H1 (cell line): Measurements from ENCODE around the gene ATG2B. TPM values are rescaled to one million over a fixed set of nuclear protein-coding genes. Genes with fewer than 3 reads are reported as not detected.

Experiments used
- CTCF ChIA-PET: fragments of 300-600 bp; sonication (Branson Sonifier 250); formaldehyde crosslinking; loops from one replicate; lab custom pipeline; 2021; ENCODE audit not compliant: partially characterized antibody; lab: Charles Lee
- POLR2A ChIA-PET: fragments of 300-600 bp; sonication (Branson Sonifier 250); formaldehyde crosslinking; loops from one replicate; lab custom pipeline; 2021; ENCODE audit warnings: inconsistent platforms; ENCODE audit not compliant: partially characterized antibody; lab: Charles Lee
- DNase-seq, 2 experiments: peaks; one replicate each; pipeline versions ENCODE4 v3.0.0 to v3.0.0-alpha.2; 2010 to 2022; ENCODE audit warnings: low spot score in 2 of 2, low read depth in 1 of 2, mixed read lengths in 1 of 2
- FAIRE-seq: peaks from 2 replicates; lab custom pipeline; 2011; peaks lifted over from hg19 to GRCh38; lab: Jason Lieb, UNC
- H2AFZ ChIP-seq: 2 replicates; pipeline ENCODE4 v1.8.1; 2012; ENCODE audit warnings: low read length, inconsistent platforms
- H2AK5ac ChIP-seq: 2 replicates; pipeline ENCODE4 v1.6.1; 2013; ENCODE audit warnings: low read depth, low read length
- H2BK120ac ChIP-seq: replicated peaks from 2 replicates; pipeline ENCODE3; 2013; ENCODE audit warnings: low read depth, low read length, inconsistent platforms
- H2BK12ac ChIP-seq: 2 replicates; pipeline ENCODE4 v1.6.1; 2013; ENCODE audit warnings: low read depth, low read length
- H2BK15ac ChIP-seq: 2 replicates; pipeline ENCODE4 v1.6.1; 2013; ENCODE audit warnings: low read length
- H2BK20ac ChIP-seq: 2 replicates; pipeline ENCODE4 v1.6.1; 2013; ENCODE audit warnings: low read length
- H2BK5ac ChIP-seq: 2 replicates; pipeline ENCODE4 v1.6.1; 2013; ENCODE audit warnings: low read depth, low read length
- H3K14ac ChIP-seq: 2 replicates; pipeline ENCODE4 v1.6.1; 2013; ENCODE audit warnings: inconsistent platforms; ENCODE audit not compliant: insufficient read length
- H3K18ac ChIP-seq: 2 replicates; pipeline ENCODE4 v1.6.1; 2013; ENCODE audit warnings: low read length; ENCODE audit errors: extremely low read depth
- H3K23ac ChIP-seq: 2 replicates; pipeline ENCODE4 v1.6.1; 2013; ENCODE audit warnings: inconsistent platforms; ENCODE audit not compliant: insufficient read length
- H3K23me2 ChIP-seq: 2 replicates; pipeline ENCODE4 v1.6.1; 2013; ENCODE audit warnings: low read depth, low read length
- H3K27ac ChIP-seq: 2 replicates; pipeline ENCODE4 v1.6.1; 2011; ENCODE audit warnings: low read depth, low read length, inconsistent platforms
- H3K27me3 ChIP-seq, 4 experiments: replicated peaks in 1 of 4; 1 replicate in 1 of 4; 2 replicates in 3 of 4; pipeline versions ENCODE4 v1.6.1 to v1.8.1; 2011 to 2013; ENCODE audit warnings: low read length in 3 of 4, mild to moderate bottlenecking in 3 of 4, inconsistent platforms in 2 of 4, mixed read lengths in 2 of 4, moderate library complexity in 1 of 4; ENCODE audit not compliant: control insufficient read depth in 3 of 4, insufficient read depth in 3 of 4; ENCODE audit errors: extremely low read depth in 1 of 4
- H3K36me3 ChIP-seq, 4 experiments: 2 replicates each; pipeline versions ENCODE4 v1.6.1 to v1.8.1; 2011 to 2013; ENCODE audit warnings: mild to moderate bottlenecking in 4 of 4, low read length in 3 of 4, moderate library complexity in 2 of 4, control low read depth in 1 of 4, inconsistent platforms in 1 of 4; ENCODE audit not compliant: insufficient read depth in 4 of 4, control insufficient read depth in 2 of 4
- H3K4ac ChIP-seq: replicated peaks from 2 replicates; pipeline ENCODE3; 2013; ENCODE audit warnings: low read length, low read depth, mixed read lengths, inconsistent platforms; ENCODE audit not compliant: insufficient read length
- H3K4me1 ChIP-seq, 4 experiments: replicated peaks in 1 of 4; 1 replicate in 1 of 4; 2 replicates in 3 of 4; pipeline versions ENCODE4 v1.6.1 to v1.8.1; 2011 to 2013; ENCODE audit warnings: low read length in 3 of 4, inconsistent platforms in 2 of 4, mixed read lengths in 1 of 4; ENCODE audit not compliant: insufficient read depth in 4 of 4, control insufficient read depth in 3 of 4
- H3K4me2 ChIP-seq, 2 experiments: 2 replicates each; pipeline versions ENCODE4 v1.6.1 to v1.8.1; 2011 to 2013; ENCODE audit warnings: low read depth in 2 of 2, low read length in 2 of 2, control low read depth in 1 of 2, inconsistent platforms in 1 of 2, mild to moderate bottlenecking in 1 of 2; ENCODE audit not compliant: insufficient read depth in 1 of 2
- H3K4me3 ChIP-seq, 4 experiments: fragments of 200-600, 300-600 bp in 1 of 4; sonication (generic), shearing (Covaris generic), sonication (Bioruptor Twin) in 1 of 4; 2 replicates each; pipeline versions ENCODE4 v1.5.1 to v1.8.1; 2011 to 2016; ENCODE audit warnings: low read length in 4 of 4, low read depth in 3 of 4, control low read depth in 2 of 4, inconsistent platforms in 2 of 4, mild to moderate bottlenecking in 2 of 4, mixed read lengths in 1 of 4, moderate library complexity in 1 of 4; ENCODE audit not compliant: insufficient read depth in 2 of 4; ENCODE audit errors: extremely low read depth in 1 of 4
- H3K56ac ChIP-seq: replicated peaks from 2 replicates; pipeline ENCODE3; 2013; ENCODE audit warnings: low read depth, mild to moderate bottlenecking, mixed read lengths, low read length, inconsistent platforms; ENCODE audit not compliant: insufficient read length
- H3K79me1 ChIP-seq: 2 replicates; pipeline ENCODE4 v1.6.1; 2013; ENCODE audit warnings: low read depth, low read length, control low read depth
- H3K79me2 ChIP-seq, 2 experiments: 2 replicates each; pipeline versions ENCODE4 v1.6.1 to v1.8.1; 2012 to 2013; ENCODE audit warnings: low read length in 2 of 2, mild to moderate bottlenecking in 2 of 2, inconsistent platforms in 1 of 2; ENCODE audit not compliant: insufficient read depth in 2 of 2, control insufficient read depth in 1 of 2
- H3K9ac ChIP-seq, 4 experiments: replicated peaks in 1 of 4; 1 replicate in 1 of 4; 2 replicates in 3 of 4; pipeline versions ENCODE4 v1.6.1 to v1.8.1; 2011 to 2013; ENCODE audit warnings: low read depth in 3 of 4, low read length in 3 of 4, control low read depth in 2 of 4, mild to moderate bottlenecking in 2 of 4, moderate library complexity in 2 of 4, inconsistent platforms in 1 of 4; ENCODE audit errors: extremely low read depth in 1 of 4
- H3K9me3 ChIP-seq, 2 experiments: 2 replicates each; pipeline versions ENCODE4 v1.6.1 to v1.8.1; 2012 to 2013; ENCODE audit warnings: mild to moderate bottlenecking in 2 of 2, moderate library complexity in 2 of 2, control low read depth in 1 of 2, inconsistent platforms in 1 of 2, low read depth in 1 of 2, low read length in 1 of 2, mixed read lengths in 1 of 2; ENCODE audit not compliant: insufficient read depth in 2 of 2
- H4K20me1 ChIP-seq, 2 experiments: replicated peaks in 1 of 2; 2 replicates each; pipeline versions ENCODE3 to v1.8.1; 2011 to 2013; ENCODE audit warnings: inconsistent platforms in 2 of 2, low read length in 2 of 2, mild to moderate bottlenecking in 1 of 2; ENCODE audit not compliant: insufficient read depth in 2 of 2, control insufficient read depth in 1 of 2
- H4K5ac ChIP-seq: 2 replicates; pipeline ENCODE4 v1.6.1; 2013; ENCODE audit warnings: low read length, low read depth, mixed read lengths, inconsistent platforms; ENCODE audit not compliant: insufficient read length
- H4K8ac ChIP-seq: 2 replicates; pipeline ENCODE4 v1.8.0; 2013; ENCODE audit warnings: mild to moderate bottlenecking, moderate library complexity, low read length, inconsistent platforms; ENCODE audit not compliant: insufficient read depth; ENCODE audit errors: extremely low read depth
- H4K91ac ChIP-seq: replicated peaks from 2 replicates; pipeline ENCODE3; 2013; ENCODE audit warnings: low read length, mixed read lengths, inconsistent platforms; ENCODE audit not compliant: insufficient read length
- KDM5A ChIP-seq: fragments of 200-600 bp; IDR thresholded peaks from 2 replicates; pipeline ENCODE4 v1.7.1; 2012; ENCODE audit warnings: mild to moderate bottlenecking, low read length, inconsistent platforms, mixed read lengths
- SP1 ChIP-seq: IDR thresholded peaks from 2 replicates; pipeline ENCODE4 v1.6.1; 2011; ENCODE audit warnings: low read depth, low read length
- WGBS, 2 experiments: shearing (Covaris generic) in 1 of 2; methylation state at CpG; one replicate each; pipeline versions ENCODE4 v1.1.6 to v1.1.7; 2013 to 2015; ENCODE audit warnings: low lambda C conversion rate in 2 of 2, mixed read lengths in 2 of 2, inconsistent platforms in 1 of 2, low coverage in 1 of 2, missing lambda C conversion rate in 1 of 2; ENCODE audit not compliant: insufficient replicate concordance in 2 of 2, insufficient coverage in 1 of 2, insufficient read length in 1 of 2; ENCODE audit errors: extremely low coverage in 1 of 2, missing lambda C conversion rate in 1 of 2; 5-methylcytosine and 5-hydroxymethylcytosine counted together
- polyA plus RNA-seq, 7 experiments: library from polyadenylated mRNA; depleted of rRNA in 3 of 7; stranded (reverse) in 5 of 7; unstranded in 2 of 7; fragments of >200 nt in 5 of 7; fragments of 200-250 nt in 2 of 7; gene quantifications; 1 replicate in 5 of 7; 2 replicates in 1 of 7; 4 replicates in 1 of 7; pipeline versions ENCODE4 v1.2.1 to v1.2.3, GENCODE V29; 2011 to 2013; ENCODE audit warnings: missing spikeins in 2 of 7, mixed read lengths in 2 of 7
- total RNA-seq: library from RNA; stranded (reverse); fragmentation: NEBNext Ultra II Directional; extraction: Animal tissue kit (Norgen Biotek cat#: 25700); gene quantifications from 2 replicates; pipeline ENCODE4 v1.2.1, GENCODE V29; 2021

Gene ATG2B
- total and polyA plus RNA-seq, 2 of the 8 experiments (the other 6 are each of a cell fraction or from before 2014, with no cell fraction given): 4.6 to 14.4 TPM

DNA sequence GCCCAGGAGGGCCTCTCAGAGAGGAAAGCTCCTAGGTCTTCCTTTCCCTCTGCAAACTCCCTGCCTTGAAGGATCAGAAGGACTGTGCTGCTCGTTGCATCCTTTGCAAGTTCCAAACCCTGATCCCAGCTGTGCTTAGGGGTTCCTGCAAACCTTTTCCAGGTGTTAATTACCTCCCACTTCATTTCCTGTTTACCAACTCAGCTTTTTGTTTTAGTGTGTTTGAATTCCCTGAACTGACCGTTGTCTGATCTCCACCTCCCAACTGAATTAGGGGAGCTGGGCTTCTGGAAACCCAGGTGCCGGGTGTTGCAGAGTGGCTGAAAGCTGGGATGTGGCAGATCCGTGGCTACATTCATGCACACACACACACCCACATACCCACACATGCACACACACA, 127.7 kb downstream of the ATG2B start:
- Histone ChIP-seq H3K4me1 (peaks cover 0 to 5% (median 0%) of the 10 kb centered on the region in 4 experiments; a peak in 1 of 7 replicates), H2AK5ac (no peak overlapping the region), H3K56ac (no peak overlapping the region), H3K4ac (no peak overlapping the region), H3K4me2 (0 out of 4 replicates have a peak overlapping the region, but pooled peaks of 1 of the 2 experiments have one; percentile 24), H4K5ac (no peak overlapping the region), H3K23ac (no peak overlapping the region), H3K9ac (no peak overlapping the region), H2BK5ac (no peak overlapping the region), H3K9me3 (no peaks in the 10 kb centered on the region; a peak in 1 of 4 replicates), H3K14ac (no peak overlapping the region), H4K91ac (peak overlapping the region; percentile 83), H3K27me3 (no peaks in the 10 kb centered on the region), H3K79me2 (no peaks in the 10 kb centered on the region), H2BK120ac (no peak overlapping the region), H3K18ac (no peak overlapping the region; the same call in none of the 2 replicates), H3K36me3 (no peaks in the 10 kb centered on the region), H2BK20ac (0 out of 2 replicates have a peak overlapping the region, but pooled peaks have one; percentile 55), H3K79me1 (no peaks in the 10 kb centered on the region), H3K27ac (no peak overlapping the region), H2BK12ac (peak overlapping the region; percentile 84; the same call in 1 of the 2 replicates), H3K23me2 (0 out of 2 replicates have a peak, but pooled peaks cover 2% of the 10 kb centered on the region), H3K4me3 (no peak overlapping the region), H4K8ac (no peak overlapping the region), H4K20me1 (no peaks in the 10 kb centered on the region), H2AFZ (0 out of 2 replicates have a peak overlapping the region, but pooled peaks have one; percentile 50), H2BK15ac (no peak overlapping the region)
- POLR2A ChIA-PET: interaction anchor here (0.7 kb wide), 1 partner anchor 9 kb away, joined by 3 read pairs; no protein-coding TSS in a partner anchor
- FAIRE-seq (no peak), DNase-seq (no peak)
- TF ChIP-seq SP1: peak; percentile 73; the same call in 1 of the 2 replicates
- no peak for TF ChIP-seq KDM5A
- CTCF ChIA-PET: interaction anchor here (0.6 to 2.7 kb wide), 9 partner anchors 10 to 235 kb away, joined by 3 to 9 read pairs (median 3); no protein-coding TSS in a partner anchor
- WGBS, 2 experiments: 81% methylated on average over 4 of the region's 4 CpGs; no CpG with 5 or more reads in 1 of the 2 experiments
